GM23338 (cell line): Measurements from ENCODE around the gene RTN4IP1. TPM values are rescaled to one million over a fixed set of nuclear protein-coding genes. Genes with fewer than 3 reads are reported as not detected.

Experiments
- ATAC-seq: fragments of 200-7000 bp; cut with Tn5 transposase; 3 replicates; pipeline ENCODE4 v1.9.1; 2020
- DNase-seq: peaks from one replicate; pipeline ENCODE4 v3.0.0-alpha.2; 2015; ENCODE audit warnings: low spot score
- H2AFZ ChIP-seq: fragments of 200-600 bp; sonication (generic); 2 replicates; pipeline ENCODE4 v1.8.0; 2016; ENCODE audit warnings: antibody characterized with exemption, mild to moderate bottlenecking, moderate library complexity
- H3F3A ChIP-seq: fragments of 200-600 bp; sonication (generic); replicated peaks from 2 replicates; pipeline ENCODE4 v1.8.0; 2017; ENCODE audit warnings: antibody characterized with exemption, mixed run types, low read depth
- H3K27ac ChIP-seq: fragments of 200-600 bp; sonication (generic); 2 replicates; pipeline ENCODE4 v1.6.1; 2016; ENCODE audit warnings: low read depth
- H3K27me3 ChIP-seq: fragments of 200-600 bp; sonication (generic); 2 replicates; pipeline ENCODE4 v1.8.0; 2016; ENCODE audit warnings: mild to moderate bottlenecking, mixed run types, moderate library complexity; ENCODE audit not compliant: insufficient read depth
- H3K36me3 ChIP-seq: fragments of 200-600 bp; sonication (generic); 2 replicates; pipeline ENCODE4 v1.8.0; 2016; ENCODE audit warnings: mild to moderate bottlenecking; ENCODE audit not compliant: insufficient read depth
- H3K4me1 ChIP-seq: fragments of 200-600 bp; sonication (generic); 2 replicates; pipeline ENCODE4 v1.8.0; 2016; ENCODE audit warnings: mild to moderate bottlenecking, moderate library complexity; ENCODE audit not compliant: insufficient read depth
- H3K4me2 ChIP-seq: fragments of 200-600 bp; sonication (generic); 2 replicates; pipeline ENCODE4 v1.7.1; 2017; ENCODE audit warnings: mixed run types
- H3K4me3 ChIP-seq: fragments of 200-600 bp; sonication (generic); 2 replicates; pipeline ENCODE4 v1.6.1; 2016; ENCODE audit warnings: mixed run types
- H3K79me2 ChIP-seq: fragments of 200-600 bp; sonication (generic); replicated peaks from 2 replicates; pipeline ENCODE4 v1.8.0; 2017; ENCODE audit warnings: mild to moderate bottlenecking; ENCODE audit not compliant: insufficient read depth
- H3K9me2 ChIP-seq: fragments of 200-600 bp; sonication (generic); 2 replicates; pipeline ENCODE4 v1.8.0; 2017; ENCODE audit not compliant: insufficient read depth
- H4K20me1 ChIP-seq: fragments of 200-600 bp; sonication (generic); replicated peaks from 2 replicates; pipeline ENCODE4 v1.8.0; 2017; ENCODE audit warnings: mild to moderate bottlenecking; ENCODE audit not compliant: insufficient read depth
- H3K27ac Mint-ChIP-seq: 2 replicates; pipeline ENCODE4 v1.8.0; 2020; ENCODE audit warnings: inconsistent platforms, mild to moderate bottlenecking, moderate library complexity, mixed read lengths
- H3K27me3 Mint-ChIP-seq: 3 replicates; pipeline ENCODE4 v1.8.0; 2022; ENCODE audit warnings: low read depth, mild to moderate bottlenecking, moderate library complexity, mixed read lengths, inconsistent platforms; ENCODE audit not compliant: insufficient read depth, poor library complexity
- H3K36me3 Mint-ChIP-seq: 3 replicates; pipeline ENCODE4 v1.8.0; 2021; ENCODE audit warnings: low read depth, mild to moderate bottlenecking, inconsistent platforms, moderate library complexity, mixed read lengths
- H3K4me1 Mint-ChIP-seq: 3 replicates; pipeline ENCODE4 v1.8.0; 2020; ENCODE audit warnings: mild to moderate bottlenecking, inconsistent platforms, mixed read lengths
- H3K4me3 Mint-ChIP-seq: 3 replicates; pipeline ENCODE4 v1.8.0; 2021; ENCODE audit warnings: moderate library complexity, mild to moderate bottlenecking, inconsistent platforms, mixed read lengths
- H3K9me3 Mint-ChIP-seq: 3 replicates; pipeline ENCODE4 v1.8.0; 2020; ENCODE audit warnings: moderate library complexity, mild to moderate bottlenecking, inconsistent platforms, mixed read lengths
- CREB1 ChIP-seq: fragments of 250-450 bp; sonication (Bioruptor Pico); IDR thresholded peaks from 2 replicates; pipeline ENCODE4 v1.5.0; 2020; ENCODE audit warnings: low read depth, mild to moderate bottlenecking, moderate library complexity
- CTCF ChIP-seq, 2 experiments: fragments of 200-600 bp in 1 of 2; sonication (generic) in 1 of 2; conservative IDR thresholded peaks; 2 replicates each; pipeline versions ENCODE4 v1.5.1 to v1.6.1; 2016 to 2017; ENCODE audit warnings: antibody characterized with exemption in 2 of 2, low read depth in 2 of 2, mild to moderate bottlenecking in 2 of 2, moderate library complexity in 1 of 2
- ETS1 ChIP-seq: IDR thresholded peaks from 2 replicates; pipeline ENCODE4 v1.6.1; 2016; ENCODE audit warnings: antibody characterized with exemption
- EZH2phosphoT487 ChIP-seq: fragments of 200-600 bp; sonication (generic); IDR thresholded peaks from one replicate; pipeline ENCODE4 v1.8.1; 2018; ENCODE audit warnings: antibody characterized with exemption; ENCODE audit not compliant: unreplicated experiment
- JUNB ChIP-seq: IDR thresholded peaks from one replicate; pipeline ENCODE4 v1.6.1; 2016; ENCODE audit warnings: antibody characterized with exemption; ENCODE audit not compliant: unreplicated experiment
- NANOG ChIP-seq: IDR thresholded peaks from 2 replicates; pipeline ENCODE4 v1.6.1; 2016; ENCODE audit warnings: antibody characterized with exemption, borderline replicate concordance
- POLR2AphosphoS5 ChIP-seq: IDR thresholded peaks from 2 replicates; pipeline ENCODE4 v1.6.1; 2016; ENCODE audit warnings: antibody characterized with exemption, low read depth
- REST ChIP-seq: IDR thresholded peaks from one replicate; pipeline ENCODE4 v1.6.1; 2018; ENCODE audit warnings: antibody characterized with exemption; ENCODE audit not compliant: unreplicated experiment
- ZNF331 ChIP-seq: fragments of 250-450 bp; sonication (Bioruptor Pico); IDR thresholded peaks from 2 replicates; pipeline ENCODE4 v1.5.0; 2020; ENCODE audit warnings: low read depth, mild to moderate bottlenecking, moderate library complexity
- ZNF462 ChIP-seq: fragments of 250-450 bp; sonication (Bioruptor Pico); IDR thresholded peaks from 2 replicates; pipeline ENCODE4 v1.5.0; 2020; ENCODE audit warnings: mild to moderate bottlenecking, moderate library complexity
- polyA plus RNA-seq: library from polyadenylated mRNA; unstranded; fragments of >200 nt; fragmentation: Nextera tagmentation; extraction: Ambion mirVana; gene quantifications from 2 replicates; pipeline ENCODE4 v1.2.1, GENCODE V29; 2016
- total RNA-seq: library from RNA; depleted of rRNA; stranded (reverse); fragments of >200 nt; shearing (Covaris generic); gene quantifications from 2 replicates; pipeline ENCODE4 v1.2.3, GENCODE V29; 2014

RTN4IP1 gene
- total and polyA plus RNA-seq, 2 experiments from 2014 or later = 14.5 to 17.5 TPM

- Histone ChIP-seq H3K79me2 (no peaks in the 10 kb centered on the region), H3K27ac (no peak overlapping the region), H3F3A (no peaks in the 10 kb centered on the region), H3K36me3 (no peaks in the 10 kb centered on the region), H3K4me3 (no peak overlapping the region), H3K4me2 (no peak overlapping the region), H3K27me3 (no peaks in the 10 kb centered on the region), H4K20me1 (no peaks in the 10 kb centered on the region), H3K9me2 (no peaks in the 10 kb centered on the region), H3K4me1 (peaks cover 14% of the 10 kb centered on the region; the same call in 1 of the 2 replicates), H2AFZ (no peak overlapping the region)
- H3K4me3 Mint-ChIP-seq = no peak overlapping the region
- H3K27me3 Mint-ChIP-seq = peaks cover 2% of the 10 kb centered on the region
- H3K36me3 Mint-ChIP-seq = no peaks in the 10 kb centered on the region
- peaks cover 26% of the 10 kb centered on the region for H3K4me1 Mint-ChIP-seq
- TF ChIP-seq ZNF462 = no peak
- TF ChIP-seq CREB1 (CRISPR knock-in tag) = no peak
- ATAC-seq (no peak), DNase-seq (no peak)
- no peak overlapping the region for H3K27ac Mint-ChIP-seq
- no peaks in the 10 kb centered on the region for H3K9me3 Mint-ChIP-seq
Observed at GRCh38 chr6:106535012-106535411, 94.3 kb downstream of the RTN4IP1 start.

GRCh38 chr6:106534564-106534982, 94.7 kb downstream of the RTN4IP1 start:
- peaks cover under 1% of the 10 kb centered on the region for H3K27me3 Mint-ChIP-seq
- Histone ChIP-seq H3K9me2 (no peaks in the 10 kb centered on the region), H3K27ac (no peak overlapping the region), H4K20me1 (no peaks in the 10 kb centered on the region), H3K27me3 (no peaks in the 10 kb centered on the region), H3K4me3 (no peak overlapping the region), H3K79me2 (no peaks in the 10 kb centered on the region), H3K4me2 (no peak overlapping the region), H3K36me3 (no peaks in the 10 kb centered on the region), H3K4me1 (peaks cover 12% of the 10 kb centered on the region; the same call in 1 of the 2 replicates), H2AFZ (no peak overlapping the region), H3F3A (no peaks in the 10 kb centered on the region)
- peaks cover 23% of the 10 kb centered on the region; the same call in 2 of the 3 replicates for H3K4me1 Mint-ChIP-seq
- DNase-seq (no peak), ATAC-seq (no peak)
- H3K27ac Mint-ChIP-seq = no peak overlapping the region
- H3K36me3 Mint-ChIP-seq = no peaks in the 10 kb centered on the region
- H3K9me3 Mint-ChIP-seq = no peaks in the 10 kb centered on the region
- H3K4me3 Mint-ChIP-seq = no peak overlapping the region
- TF ChIP-seq ZNF331 (CRISPR knock-in tag) = no peak
- TF ChIP-seq NANOG = no peak
- no peak for TF ChIP-seq EZH2phosphoT487
- no peak for TF ChIP-seq JUNB
- no peak for TF ChIP-seq ETS1
- no peak for TF ChIP-seq POLR2AphosphoS5
- TF ChIP-seq REST = no peak
- TF ChIP-seq CTCF (conservative IDR thresholded peaks at IDR 0.05; ENCODE audit: low read depth in 2 of 2) = no peak
- TF ChIP-seq CREB1 (CRISPR knock-in tag) = no peak
